LNCAP (cell line): ENCODE results near the gene TNIP1.

Source experiments
- TF ChIP-seq, protein P1 (sequence below): fragments of 450-650 bp; IDR thresholded peaks from 2 replicates; pipeline ENCODE4 v1.5.1; 2017; ENCODE audit warnings: mild to moderate bottlenecking

Gene TNIP1

DNA sequence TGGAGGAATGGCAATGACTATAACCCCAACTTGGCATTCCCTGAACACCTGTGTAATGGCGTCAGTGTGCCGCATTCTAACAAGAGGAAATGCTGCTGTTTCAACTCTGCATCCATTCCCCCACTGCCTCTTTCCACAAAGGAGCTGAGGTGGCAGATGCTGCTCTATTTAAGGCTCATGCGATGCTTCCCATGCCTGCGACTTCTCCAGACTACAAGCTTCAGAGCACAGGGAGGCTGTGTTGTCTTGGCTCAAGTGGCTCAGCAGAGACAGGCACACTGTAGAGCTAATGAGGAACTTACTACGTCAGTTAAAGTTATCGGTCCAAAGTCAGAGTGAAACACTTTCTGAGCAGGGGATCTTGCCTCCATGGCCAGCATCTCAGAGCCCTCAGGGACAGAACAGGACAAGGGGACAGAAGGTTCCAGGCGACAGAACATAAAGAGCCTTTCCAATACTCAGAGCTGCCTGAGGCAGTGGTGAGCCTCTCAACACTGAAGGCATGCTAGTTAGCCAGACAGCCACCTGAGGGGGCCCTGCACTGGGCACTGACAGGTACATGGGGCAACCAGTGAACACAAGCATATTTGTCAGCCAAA is 21.8 kb downstream of the TNIP1 start:
- TF ChIP-seq, protein P1, sequence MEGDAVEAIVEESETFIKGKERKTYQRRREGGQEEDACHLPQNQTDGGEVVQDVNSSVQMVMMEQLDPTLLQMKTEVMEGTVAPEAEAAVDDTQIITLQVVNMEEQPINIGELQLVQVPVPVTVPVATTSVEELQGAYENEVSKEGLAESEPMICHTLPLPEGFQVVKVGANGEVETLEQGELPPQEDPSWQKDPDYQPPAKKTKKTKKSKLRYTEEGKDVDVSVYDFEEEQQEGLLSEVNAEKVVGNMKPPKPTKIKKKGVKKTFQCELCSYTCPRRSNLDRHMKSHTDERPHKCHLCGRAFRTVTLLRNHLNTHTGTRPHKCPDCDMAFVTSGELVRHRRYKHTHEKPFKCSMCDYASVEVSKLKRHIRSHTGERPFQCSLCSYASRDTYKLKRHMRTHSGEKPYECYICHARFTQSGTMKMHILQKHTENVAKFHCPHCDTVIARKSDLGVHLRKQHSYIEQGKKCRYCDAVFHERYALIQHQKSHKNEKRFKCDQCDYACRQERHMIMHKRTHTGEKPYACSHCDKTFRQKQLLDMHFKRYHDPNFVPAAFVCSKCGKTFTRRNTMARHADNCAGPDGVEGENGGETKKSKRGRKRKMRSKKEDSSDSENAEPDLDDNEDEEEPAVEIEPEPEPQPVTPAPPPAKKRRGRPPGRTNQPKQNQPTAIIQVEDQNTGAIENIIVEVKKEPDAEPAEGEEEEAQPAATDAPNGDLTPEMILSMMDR: no peak

- TF ChIP-seq, protein P1: no peak
Observed at GRCh38 chr5:151058301-151058700, 22.5 kb downstream of the TNIP1 start.

DNA sequence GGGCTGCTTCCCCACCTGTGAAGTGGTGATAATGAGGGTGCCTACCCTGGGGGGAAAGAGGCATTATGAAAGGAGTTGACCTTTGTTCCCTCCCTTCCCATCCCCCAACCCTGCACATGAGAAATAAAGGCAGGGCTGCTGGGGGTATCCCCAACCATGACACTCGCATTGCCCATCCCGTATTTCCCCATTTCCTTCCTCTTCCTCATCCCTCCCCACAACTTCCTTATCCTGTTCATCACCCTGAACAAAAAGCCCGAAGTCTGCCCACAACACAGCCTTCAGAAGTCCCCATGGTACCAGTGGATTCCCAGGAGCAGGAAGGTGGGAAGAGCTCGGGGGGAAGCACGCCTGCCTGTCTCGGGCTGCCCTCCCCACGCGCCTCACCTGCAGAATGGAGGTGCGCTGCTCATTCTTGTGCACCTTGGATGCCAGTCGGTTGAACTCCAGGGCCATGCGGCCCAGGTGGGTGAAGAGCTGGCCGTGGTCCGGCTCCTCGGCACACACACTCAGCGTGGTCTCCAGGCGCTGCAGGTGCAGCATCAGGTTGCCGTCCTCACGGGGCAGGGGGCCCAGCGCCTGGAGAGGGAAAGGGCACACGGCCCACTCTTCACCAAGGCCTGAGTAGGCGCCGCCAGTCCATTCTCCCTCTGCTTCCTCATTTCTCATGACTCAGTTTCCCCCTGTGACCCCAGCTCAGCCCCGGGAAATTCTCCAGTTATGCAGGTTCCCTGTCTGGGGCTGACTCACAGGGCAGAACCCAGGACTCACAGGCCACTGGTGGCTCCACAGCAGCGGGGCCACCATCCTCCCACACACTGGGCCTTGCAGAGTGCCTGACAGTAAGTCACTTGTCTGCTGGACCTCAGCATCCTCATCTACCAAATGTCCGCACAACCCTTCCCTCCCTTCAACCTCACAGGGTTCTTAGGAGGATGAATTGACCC is 24.2 kb downstream of the TNIP1 start:
- TF ChIP-seq, protein P1: no peak

DNA sequence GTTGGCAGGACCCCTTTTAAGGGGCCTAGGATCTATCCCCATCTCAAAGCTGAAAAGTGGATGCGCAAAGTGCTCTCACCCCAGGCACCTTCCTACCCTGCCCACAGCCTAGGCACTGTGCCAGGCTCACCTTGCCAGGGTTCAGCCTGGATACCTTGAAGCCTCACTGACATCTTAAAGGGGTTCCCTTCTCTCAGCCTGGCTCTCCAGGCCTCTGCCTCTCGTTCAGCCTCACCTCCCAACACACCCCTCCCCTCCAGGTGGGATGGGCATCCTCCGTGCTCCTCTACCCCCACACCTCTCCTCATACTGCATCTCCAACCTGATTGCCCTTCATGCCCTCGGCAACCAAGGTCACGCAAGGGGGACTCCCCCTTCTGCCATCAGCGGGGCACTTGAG is 25.5 kb downstream of the TNIP1 start:
- TF ChIP-seq, protein P1: no peak

DNA sequence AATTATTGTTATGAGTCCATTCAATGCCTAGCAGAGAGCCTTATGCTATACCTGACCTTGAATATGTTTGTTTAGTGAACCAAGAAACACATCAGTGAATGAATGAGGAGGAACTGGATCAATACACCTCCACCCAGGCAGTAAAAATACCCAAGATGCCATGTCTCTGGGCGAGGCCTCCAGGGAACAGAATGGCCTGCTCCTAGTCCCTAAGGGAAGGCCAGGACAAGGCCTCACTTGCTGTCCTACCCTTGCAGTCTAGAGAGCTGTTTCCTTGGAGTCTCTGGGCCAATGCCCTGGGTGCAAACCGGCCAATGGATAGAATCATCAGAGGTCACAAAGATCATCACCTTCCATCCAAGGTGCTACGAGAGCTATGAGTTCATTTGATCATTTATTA is 26.1 kb downstream of the TNIP1 start:
- TF ChIP-seq, protein P1: no peak

GRCh38 chr5:151053796-151054462 is 26.9 kb downstream of the TNIP1 start:
- TF ChIP-seq, protein P1: no peak

DNA sequence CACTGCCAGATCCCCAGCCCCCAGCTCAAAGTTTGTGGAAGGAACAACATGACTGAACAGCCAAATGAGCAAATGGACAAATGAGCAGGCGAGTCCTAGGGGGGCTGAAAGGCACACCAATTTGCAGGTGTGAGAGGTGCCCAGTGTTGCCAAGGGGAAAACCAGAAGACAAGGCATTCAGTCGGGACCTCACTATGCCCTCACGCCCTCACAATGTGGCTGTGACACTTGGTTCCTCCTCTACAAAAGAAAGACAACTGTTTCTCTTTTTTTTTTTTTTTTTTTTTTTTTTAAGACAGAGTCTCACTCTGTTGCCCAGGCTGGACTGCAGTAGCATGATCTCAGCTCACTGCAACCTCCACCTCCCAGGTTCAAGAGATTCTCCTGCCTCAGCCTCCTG is 28.0 kb downstream of the TNIP1 start:
- TF ChIP-seq, protein P1: no peak
